CD8-positive, alpha-beta memory T cell (primary cell): Measurements from ENCODE around the gene SH3TC1. TPM values are rescaled to one million over a fixed set of nuclear protein-coding genes. Genes with fewer than 3 reads are reported as not detected.

Experiments used
- CTCF ChIA-PET: fragments of 350-600 bp; sonication (Branson Sonifier 250); formaldehyde crosslinking; loops from one replicate; lab custom pipeline; 2021; ENCODE audit warnings: antibody characterized with exemption; lab: Charles Lee
- POLR2A ChIA-PET: fragments of 350-600 bp; sonication (Branson Sonifier 250); formaldehyde crosslinking; loops from one replicate; lab custom pipeline; 2021; ENCODE audit warnings: antibody characterized with exemption; lab: Charles Lee
- DNase-seq, 5 donors: peaks; one replicate each; pipeline versions ENCODE4 v3.0.0 to v3.0.0-alpha.2; 2020 to 2022; ENCODE audit warnings: mixed read lengths in 1 of 5
- H3K27ac ChIP-seq: one replicate; pipeline ENCODE4 v1.7.0; 2013; ENCODE audit warnings: low read depth, mild to moderate bottlenecking, low read length, moderate library complexity
- H3K27me3 ChIP-seq: 2 replicates; pipeline ENCODE4 v1.7.0; 2013; ENCODE audit warnings: low read length, mild to moderate bottlenecking; ENCODE audit not compliant: insufficient read depth, poor library complexity, severe bottlenecking
- H3K36me3 ChIP-seq: 2 replicates; pipeline ENCODE4 v1.7.0; 2013; ENCODE audit warnings: mild to moderate bottlenecking, low read length, moderate library complexity; ENCODE audit not compliant: insufficient read depth
- H3K4me1 ChIP-seq: 2 replicates; pipeline ENCODE4 v1.7.0; 2013; ENCODE audit warnings: mild to moderate bottlenecking, low read length, moderate library complexity; ENCODE audit not compliant: insufficient read depth
- H3K4me3 ChIP-seq: 2 replicates; pipeline ENCODE4 v1.7.0; 2013; ENCODE audit warnings: mild to moderate bottlenecking, low read length
- H3K9me3 ChIP-seq: 2 replicates; pipeline ENCODE4 v1.7.0; 2013; ENCODE audit warnings: mild to moderate bottlenecking, low read length
- H3K27ac Mint-ChIP-seq, 8 donors: one replicate each; pipeline ENCODE4 v1.8.0; 2020 to 2021; ENCODE audit warnings: mixed read lengths in 8 of 8, mild to moderate bottlenecking in 6 of 8, inconsistent platforms in 3 of 8, moderate library complexity in 3 of 8
- H3K27me3 Mint-ChIP-seq, 2 donors: one replicate each; pipeline ENCODE4 v1.8.0; 2020 to 2021; ENCODE audit warnings: mixed read lengths in 2 of 2, mild to moderate bottlenecking in 1 of 2, moderate library complexity in 1 of 2
- H3K36me3 Mint-ChIP-seq, 3 donors: one replicate each; pipeline ENCODE4 v1.8.0; 2020 to 2021; ENCODE audit warnings: mixed read lengths in 3 of 3, inconsistent platforms in 1 of 3, mild to moderate bottlenecking in 1 of 3
- H3K4me1 Mint-ChIP-seq, 3 donors: one replicate each; pipeline ENCODE4 v1.8.0; 2020 to 2021; ENCODE audit warnings: mixed read lengths in 3 of 3, inconsistent platforms in 1 of 3, mild to moderate bottlenecking in 1 of 3
- H3K4me3 Mint-ChIP-seq, 7 donors: one replicate each; pipeline ENCODE4 v1.8.0; 2020 to 2021; ENCODE audit warnings: mixed read lengths in 7 of 7, mild to moderate bottlenecking in 6 of 7, moderate library complexity in 4 of 7, inconsistent platforms in 2 of 7
- H3K9me3 Mint-ChIP-seq, 5 donors: one replicate each; pipeline ENCODE4 v1.8.0; 2020 to 2022; ENCODE audit warnings: mixed read lengths in 5 of 5, mild to moderate bottlenecking in 3 of 5, moderate library complexity in 2 of 5, inconsistent platforms in 1 of 5
- polyA plus RNA-seq: library from polyadenylated mRNA; unstranded; fragments of 300-500 nt; fragmentation: Illumina TruSeq; gene quantifications from one replicate; pipeline ENCODE4 v1.2.3, GENCODE V29; 2021
- total RNA-seq, 2 experiments: library from RNA; stranded (reverse); gene quantifications; one replicate each; pipeline ENCODE4 v1.2.3, GENCODE V29; 2021

Gene SH3TC1
- total and polyA plus RNA-seq, 3 experiments from 2014 or later, result 7.5 to 12.2 (median 8.9) TPM

DNA sequence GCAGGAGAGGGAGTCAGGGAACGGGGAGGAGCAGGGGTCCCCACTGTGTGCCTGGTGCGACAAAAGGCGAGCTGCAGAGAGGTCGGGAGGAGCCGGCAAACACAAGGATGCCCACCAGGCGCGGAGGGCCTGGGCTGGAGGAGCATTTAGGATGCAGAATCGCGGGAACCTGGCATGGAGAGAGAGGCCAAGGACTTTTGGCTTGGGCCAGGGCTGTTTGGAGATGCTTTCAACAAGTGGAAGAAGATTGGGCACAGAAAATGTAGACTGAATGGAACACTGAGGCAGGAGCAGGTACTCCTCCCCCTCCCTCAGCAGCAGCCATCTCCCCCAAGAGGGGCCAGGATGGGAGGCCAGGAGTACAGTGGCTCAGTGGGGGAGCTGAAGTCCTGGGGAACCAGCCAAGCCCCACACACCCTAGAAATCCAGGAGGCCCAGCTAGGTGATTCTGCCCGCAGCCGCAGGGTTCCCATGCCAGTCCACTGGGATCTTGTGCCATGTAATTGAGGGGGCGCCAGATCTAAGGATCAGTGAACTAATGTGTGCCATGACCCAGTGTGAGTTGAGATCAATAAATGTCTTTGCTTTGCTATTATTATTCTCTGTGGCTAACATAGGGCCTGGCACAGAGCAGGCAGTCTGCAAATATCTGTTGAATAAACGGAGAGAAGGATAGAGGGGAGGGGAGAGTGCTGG is 39.4 kb upstream of the SH3TC1 start:
- Histone ChIP-seq H3K4me1 (peaks cover 15% of the 10 kb centered on the region), H3K27ac (no peak overlapping the region), H3K4me3 (peak overlapping the region; percentile 77), H3K27me3 (no peaks in the 10 kb centered on the region), H3K9me3 (no peaks in the 10 kb centered on the region), H3K36me3 (no peaks in the 10 kb centered on the region)
- CTCF ChIA-PET, result interaction anchor here (0.6 to 2.4 kb wide), 4 partner anchors 8 to 249 kb away, joined by 3 to 14 read pairs (median 4); no protein-coding TSS in a partner anchor
- Mint-ChIP-seq H3K4me3 (peak overlapping the region; percentile 75 to 97 (median 83)), H3K27ac (peak overlapping the region in 3 of 8 donors; percentile 36 to 83 (median 70)), H3K36me3 (peaks cover 0 to 4% (median 0%) of the 10 kb centered on the region in 3 donors), H3K9me3 (no peaks in the 10 kb centered on the region), H3K4me1 (peaks cover 14 to 24% (median 23%) of the 10 kb centered on the region in 3 donors), H3K27me3 (peaks cover 3 to 4% of the 10 kb centered on the region in 2 donors)
- POLR2A ChIA-PET, result interaction anchor here (1.9 kb wide), 1 partner anchor 40 kb away, joined by 9 read pairs; the partner anchor contains the start of gene SH3TC1
- peak in 1 of 5 donors; percentile 34 for DNase-seq

DNA sequence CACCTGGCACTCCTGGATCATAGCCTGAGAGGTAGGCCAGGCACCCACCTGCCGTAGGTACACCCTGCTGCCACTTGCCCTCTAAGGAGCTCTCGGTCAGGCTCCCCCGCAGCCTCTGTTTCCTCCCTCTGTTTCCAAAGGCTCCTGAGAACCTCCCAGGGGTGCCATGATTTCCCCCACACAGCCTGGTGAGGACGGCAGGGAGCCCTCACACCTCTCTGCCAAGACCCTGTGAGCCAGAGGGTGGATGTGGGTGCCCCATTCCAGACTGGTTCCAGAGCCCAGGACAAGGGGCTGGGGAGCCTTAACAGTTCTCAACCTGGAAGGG is 38.9 kb upstream of the SH3TC1 start:
- DNase-seq, result peak in 1 of 5 donors; percentile 36
- H3K36me3 ChIP-seq, result no peaks in the 10 kb centered on the region
- no peak overlapping the region for H3K4me3 ChIP-seq
- H3K4me1 ChIP-seq, result peaks cover 15% of the 10 kb centered on the region
- H3K4me3 Mint-ChIP-seq, result peak overlapping the region in 6 of 7 donors; percentile 75 to 97 (median 82)
- H3K9me3 ChIP-seq, result no peaks in the 10 kb centered on the region
- peaks cover 14 to 24% (median 23%) of the 10 kb centered on the region in 3 donors for H3K4me1 Mint-ChIP-seq
- no peak overlapping the region for H3K27ac Mint-ChIP-seq
- H3K9me3 Mint-ChIP-seq, result no peaks in the 10 kb centered on the region
- no peaks in the 10 kb centered on the region for H3K27me3 ChIP-seq
- POLR2A ChIA-PET, result no interaction called here
- peaks cover 0 to 4% (median 0%) of the 10 kb centered on the region in 3 donors for H3K36me3 Mint-ChIP-seq
- H3K27me3 Mint-ChIP-seq, result peaks cover 3 to 4% of the 10 kb centered on the region in 2 donors
- CTCF ChIA-PET, result interaction anchor here (0.6 to 2.4 kb wide), 3 partner anchors 8 to 17 kb away, joined by 4 to 14 read pairs (median 4); no protein-coding TSS in a partner anchor
- H3K27ac ChIP-seq, result no peak overlapping the region

DNA sequence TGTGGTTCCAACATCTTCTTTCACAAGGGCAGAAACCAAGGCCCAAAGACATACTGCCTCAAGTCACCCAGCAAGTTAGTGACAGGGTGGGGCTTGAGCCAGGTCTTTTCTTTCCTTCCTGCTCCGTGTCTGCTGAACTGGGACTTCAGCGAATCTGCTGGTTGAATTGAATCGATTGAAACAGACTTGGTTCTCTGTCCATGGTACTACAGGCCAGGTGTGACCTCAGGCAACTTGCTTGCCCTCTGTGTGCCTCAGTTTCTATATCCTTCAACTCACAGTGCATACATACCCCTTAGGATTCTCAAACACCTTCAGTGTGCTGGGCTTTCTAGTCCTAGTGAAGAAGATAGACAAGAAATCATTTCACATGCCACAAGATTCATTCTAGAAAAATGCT is 38.5 kb upstream of the SH3TC1 start:
- no peaks in the 10 kb centered on the region for H3K36me3 ChIP-seq
- ChIA-PET POLR2A (no interaction called here), CTCF (no interaction called here)
- peak overlapping the region in 6 of 7 donors; percentile 40 to 85 (median 60) for H3K4me3 Mint-ChIP-seq
- no peak overlapping the region for H3K4me3 ChIP-seq
- H3K27ac ChIP-seq, result no peak overlapping the region
- peak overlapping the region in 1 of 8 donors; percentile 58 for H3K27ac Mint-ChIP-seq
- H3K9me3 ChIP-seq, result no peaks in the 10 kb centered on the region
- H3K4me1 Mint-ChIP-seq, result peaks cover 14 to 24% (median 23%) of the 10 kb centered on the region in 3 donors
- peaks cover 0 to 4% (median 0%) of the 10 kb centered on the region in 3 donors for H3K36me3 Mint-ChIP-seq
- H3K27me3 Mint-ChIP-seq, result peaks cover 3 to 4% of the 10 kb centered on the region in 2 donors
- no peaks in the 10 kb centered on the region for H3K27me3 ChIP-seq
- H3K4me1 ChIP-seq, result peaks cover 15% of the 10 kb centered on the region
- no peak for DNase-seq
- no peaks in the 10 kb centered on the region for H3K9me3 Mint-ChIP-seq

DNA sequence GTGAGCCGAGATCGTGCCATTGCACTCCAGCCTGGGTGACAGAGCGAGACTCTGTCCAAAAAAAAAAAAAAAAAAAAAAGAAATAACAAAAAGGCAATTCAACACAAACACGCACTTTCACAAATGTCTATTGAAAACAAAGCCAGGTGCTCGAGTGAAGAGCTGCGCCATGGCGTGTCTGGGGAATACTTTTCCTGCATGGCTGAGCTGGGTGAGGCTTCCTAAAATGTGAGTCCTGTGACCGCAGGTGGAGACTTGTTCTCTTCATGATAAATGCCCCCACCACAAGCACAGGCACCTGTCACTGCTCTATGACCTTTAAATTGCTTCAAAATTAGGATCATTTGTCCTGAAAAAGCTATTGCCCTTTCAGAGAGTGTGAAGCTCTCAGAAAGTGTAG is 36.5 kb upstream of the SH3TC1 start:
- CTCF ChIA-PET, result no interaction called here
- Mint-ChIP-seq H3K9me3 (peaks cover 0 to 3% (median 2%) of the 10 kb centered on the region in 5 donors), H3K4me1 (peaks cover 11 to 17% (median 16%) of the 10 kb centered on the region in 3 donors), H3K27ac (no peak overlapping the region), H3K4me3 (peak overlapping the region in 1 of 7 donors; percentile 66), H3K27me3 (peaks cover 5 to 6% of the 10 kb centered on the region in 2 donors), H3K36me3 (peaks cover 0 to 7% (median 4%) of the 10 kb centered on the region in 3 donors)
- Histone ChIP-seq H3K4me1 (peaks cover 12% of the 10 kb centered on the region), H3K4me3 (no peak overlapping the region), H3K9me3 (no peaks in the 10 kb centered on the region), H3K27ac (no peak overlapping the region), H3K27me3 (no peaks in the 10 kb centered on the region), H3K36me3 (no peaks in the 10 kb centered on the region)
- DNase-seq, result peak in 1 of 5 donors; percentile 39
- POLR2A ChIA-PET, result interaction anchor here (0.7 kb wide), 1 partner anchor 200 kb away, joined by 4 read pairs; no protein-coding TSS in a partner anchor

DNA sequence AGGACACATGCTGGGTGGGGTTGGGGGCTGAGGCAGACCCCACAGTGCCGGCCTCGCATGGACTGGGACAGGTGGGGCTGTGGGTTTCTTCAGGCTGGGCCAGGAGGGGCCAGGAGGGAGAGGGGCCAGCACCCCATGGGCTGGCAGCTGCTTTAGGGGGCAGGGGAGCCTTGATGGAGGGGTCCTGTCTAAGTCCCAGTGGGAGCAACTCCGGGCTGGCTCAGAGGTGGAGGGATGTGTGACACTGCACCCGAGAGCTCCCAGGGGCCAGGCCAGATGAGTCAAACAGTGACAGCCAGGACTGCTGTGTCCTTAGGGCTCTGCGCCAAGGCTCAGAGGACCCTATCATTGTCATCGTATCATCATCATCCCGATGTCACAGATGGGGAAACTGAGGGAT is 36.1 kb upstream of the SH3TC1 start:
- Mint-ChIP-seq H3K36me3 (peaks cover 0 to 9% (median 4%) of the 10 kb centered on the region in 3 donors), H3K27ac (no peak overlapping the region), H3K4me1 (peaks cover 11 to 17% (median 15%) of the 10 kb centered on the region in 3 donors), H3K27me3 (peaks cover 5 to 8% of the 10 kb centered on the region in 2 donors), H3K9me3 (peaks cover 0 to 7% (median 6%) of the 10 kb centered on the region in 5 donors), H3K4me3 (no peak overlapping the region)
- CTCF ChIA-PET, result no interaction called here
- peak in 1 of 5 donors; percentile 18 for DNase-seq
- Histone ChIP-seq H3K27me3 (no peaks in the 10 kb centered on the region), H3K4me3 (no peak overlapping the region), H3K27ac (no peak overlapping the region), H3K36me3 (no peaks in the 10 kb centered on the region), H3K9me3 (no peaks in the 10 kb centered on the region), H3K4me1 (peaks cover 8% of the 10 kb centered on the region)
- POLR2A ChIA-PET, result interaction anchor here (0.7 kb wide), 1 partner anchor 201 kb away, joined by 4 read pairs; no protein-coding TSS in a partner anchor

DNA sequence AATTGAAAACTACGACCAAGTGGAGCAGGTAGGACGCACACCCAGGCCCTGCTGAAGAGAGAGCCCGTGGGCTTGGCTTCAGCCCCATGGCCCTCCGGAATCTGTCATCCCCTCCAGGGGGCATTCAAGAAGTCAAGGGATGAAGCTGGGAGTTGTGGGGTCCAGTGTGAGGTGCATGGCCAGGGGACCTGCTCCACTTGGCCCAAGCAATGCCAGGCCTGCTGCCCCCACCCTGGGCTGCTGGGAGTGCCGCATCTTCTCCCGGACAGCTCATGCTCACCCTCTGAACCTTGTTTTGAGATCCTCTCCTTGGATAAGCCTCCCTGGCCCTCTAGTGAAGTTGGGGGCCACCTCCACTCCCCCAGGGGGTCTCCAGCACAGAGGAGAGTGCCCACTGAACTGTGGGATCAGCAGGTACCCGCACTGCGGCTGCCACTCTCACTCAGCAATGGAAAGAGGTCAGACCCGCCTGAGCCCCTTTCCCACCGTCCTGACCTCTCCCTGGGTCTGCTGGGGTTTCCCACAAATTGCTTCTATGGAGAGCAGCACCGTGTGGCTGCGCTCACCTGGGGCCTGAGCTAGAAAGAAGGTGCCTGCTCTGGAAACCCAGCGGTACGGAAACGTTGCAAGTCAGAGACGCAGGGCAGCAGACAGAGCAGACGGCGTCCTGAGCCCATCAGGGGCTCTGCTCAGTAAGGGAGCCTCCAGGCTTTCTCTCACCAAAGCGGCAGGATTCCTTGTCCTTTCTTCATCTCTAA is 35.5 kb upstream of the SH3TC1 start:
- CTCF ChIA-PET, result no interaction called here

DNA sequence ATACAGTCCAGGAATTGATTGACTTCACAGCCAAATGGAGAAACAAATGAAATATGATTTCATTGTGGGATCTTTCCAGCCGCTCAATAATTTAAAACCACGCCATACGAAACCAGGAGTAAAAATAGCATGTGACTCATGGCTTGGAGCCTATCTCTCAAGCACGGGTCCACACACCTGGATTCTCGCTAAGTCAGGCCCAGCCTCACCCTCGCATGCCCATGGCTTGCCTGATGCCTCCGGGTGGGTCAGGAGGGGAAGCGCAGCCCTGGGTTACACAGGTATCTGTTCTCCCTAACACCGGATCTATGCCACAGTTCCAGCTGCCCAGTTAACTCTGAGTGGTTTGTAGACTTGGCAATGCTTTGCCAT is 34.9 kb upstream of the SH3TC1 start:
- CTCF ChIA-PET, result no interaction called here
- no peaks in the 10 kb centered on the region for H3K36me3 ChIP-seq
- DNase-seq, result no peak
- Mint-ChIP-seq H3K27me3 (peaks cover 2 to 14% of the 10 kb centered on the region in 2 donors), H3K9me3 (peaks cover 0 to 15% (median 12%) of the 10 kb centered on the region in 5 donors), H3K4me3 (peak overlapping the region in 1 of 7 donors; percentile 67), H3K36me3 (peaks cover 0 to 15% (median 0%) of the 10 kb centered on the region in 3 donors), H3K4me1 (peaks cover 8 to 12% (median 11%) of the 10 kb centered on the region in 3 donors), H3K27ac (no peak overlapping the region)
- no peak overlapping the region for H3K4me3 ChIP-seq
- peaks cover 8% of the 10 kb centered on the region for H3K4me1 ChIP-seq
- H3K27ac ChIP-seq, result no peak overlapping the region
- H3K9me3 ChIP-seq, result no peaks in the 10 kb centered on the region
- POLR2A ChIA-PET, result no interaction called here
- H3K27me3 ChIP-seq, result no peaks in the 10 kb centered on the region

More for the DNA sequence above, 35.5 kb upstream of the SH3TC1 start:
- Histone ChIP-seq H3K36me3 (no peaks in the 10 kb centered on the region), H3K9me3 (no peaks in the 10 kb centered on the region), H3K27me3 (no peaks in the 10 kb centered on the region), H3K4me3 (no peak overlapping the region), H3K4me1 (peaks cover 8% of the 10 kb centered on the region), H3K27ac (no peak overlapping the region)
- H3K4me3 Mint-ChIP-seq, result no peak overlapping the region
- no peak for DNase-seq
- H3K4me1 Mint-ChIP-seq, result peaks cover 11 to 17% (median 15%) of the 10 kb centered on the region in 3 donors
- H3K27ac Mint-ChIP-seq, result no peak overlapping the region
- H3K36me3 Mint-ChIP-seq, result peaks cover 0 to 15% (median 4%) of the 10 kb centered on the region in 3 donors
- POLR2A ChIA-PET, result no interaction called here
- peaks cover 0 to 13% (median 11%) of the 10 kb centered on the region in 5 donors for H3K9me3 Mint-ChIP-seq
- H3K27me3 Mint-ChIP-seq, result peaks cover 5 to 14% of the 10 kb centered on the region in 2 donors
